Measurements from ENCODE around the gene HNRNPH1. TPM values are rescaled to one million over a fixed set of nuclear protein-coding genes. Genes with fewer than 3 reads are reported as not detected.
A peak's percentile ranks its signal among the peaks of the same experiment; 100 is the strongest.

Gene HNRNPH1
- total and polyA plus RNA-seq, 2 of the 8 experiments (the other 6 are each of a cell fraction or from before 2014, with no cell fraction given): 170 to 735 TPM

- TF ChIP-seq ATF3 (IDR thresholded peaks at IDR 0.05; ENCODE audit: insufficient read depth, low read depth, low read length) (0 out of 2 replicates have a peak, but pooled peaks have one; percentile 23), CEBPB (IDR thresholded peaks at IDR 0.05; ENCODE audit: low read depth, low read length) (peak; percentile 92), TAF7 (optimal IDR thresholded peaks at IDR 0.05; ENCODE audit: borderline replicate concordance, low read depth, low read length) (peak; percentile 97), POLR2A (IDR thresholded peaks at IDR 0.05; ENCODE audit: control extremely low read depth in 1 of 2, low read depth in 2 of 2, low read length in 2 of 2) (peak; percentile 99 to 100), KDM5A (IDR thresholded peaks at IDR 0.05; ENCODE audit: low read length) (peak; percentile 29; the same call in 1 of the 2 replicates), TBP (IDR thresholded peaks at IDR 0.05; ENCODE audit: low read depth, low read length) (peak; percentile 98), POLR2AphosphoS5 (IDR thresholded peaks at IDR 0.05; ENCODE audit: low read depth, low read length) (peak; percentile 100), HDAC2 (IDR thresholded peaks at IDR 0.05; ENCODE audit: borderline replicate concordance in 1 of 2, low read depth in 2 of 2, low read length in 2 of 2) (no peak), TEAD4 (IDR thresholded peaks at IDR 0.05; ENCODE audit: low read depth, low read length) (no peak), SP4 (IDR thresholded peaks at IDR 0.05; ENCODE audit: low read length) (peak; percentile 83; the same call in 1 of the 2 replicates), BCL11A (IDR thresholded peaks at IDR 0.05; ENCODE audit: low read depth in 2 of 2, low read length in 2 of 2) (no peak), MAFK (IDR thresholded peaks at IDR 0.05; ENCODE audit: low read depth, low read length) (no peak), CBX5 (IDR thresholded peaks at IDR 0.05; ENCODE audit: low read depth, low read length) (no peak), TAF1 (IDR thresholded peaks at IDR 0.05; ENCODE audit: low read depth, low read length) (peak; percentile 98), KDM1A (IDR thresholded peaks at IDR 0.05; ENCODE audit: borderline replicate concordance, low read length) (no peak), SIRT6 (IDR thresholded peaks at IDR 0.05; ENCODE audit: low read length) (peak; percentile 29), JUN (IDR thresholded peaks at IDR 0.05; ENCODE audit: low read depth, low read length) (no peak), SIN3A (conservative IDR thresholded peaks at IDR 0.05 in 1 of 2, IDR thresholded peaks at IDR 0.05 in 1 of 2; ENCODE audit: low read depth in 1 of 2, low read length in 2 of 2) (peak; percentile 48 to 61; a peak in 2 of 4 replicates), CBX8 (IDR thresholded peaks at IDR 0.05; ENCODE audit: borderline replicate concordance, low read depth, low read length) (no peak), YY1 (IDR thresholded peaks at IDR 0.05; ENCODE audit: low read depth, low read length) (peak; percentile 88), USF2 (IDR thresholded peaks at IDR 0.05; ENCODE audit: low read length) (no peak), NRF1 (IDR thresholded peaks at IDR 0.05; ENCODE audit: low read depth, low read length) (peak; percentile 98), HDAC6 (IDR thresholded peaks at IDR 0.05; ENCODE audit: low read depth, low read length) (no peak)
These were observed at the start of gene HNRNPH1 (continued) for GRCh38 chr5:179623003-179623905.

Measured in H1 (cell line).